HFFc6 (cell line): Measurements from ENCODE around the gene RBM19. TPM values are rescaled to one million over a fixed set of nuclear protein-coding genes. Genes with fewer than 3 reads are reported as not detected.
A peak's percentile ranks its signal among the peaks of the same experiment; 100 is the strongest.

Source experiments
- DNase-seq: peaks from one replicate; pipeline ENCODE4 v3.0.0-alpha.2; 2018
- H3K27ac Mint-ChIP-seq: 2 replicates; pipeline ENCODE4 v1.8.0; 2020; ENCODE audit warnings: mild to moderate bottlenecking, mixed read lengths
- H3K27me3 Mint-ChIP-seq: 2 replicates; pipeline ENCODE4 v1.8.0; 2021; ENCODE audit warnings: mild to moderate bottlenecking, moderate library complexity, mixed read lengths; ENCODE audit not compliant: insufficient read depth
- H3K36me3 Mint-ChIP-seq: 2 replicates; pipeline ENCODE4 v1.8.0; 2021; ENCODE audit warnings: low read depth, mixed read lengths
- H3K4me1 Mint-ChIP-seq: 2 replicates; pipeline ENCODE4 v1.8.0; 2020; ENCODE audit warnings: low read depth, mixed read lengths
- H3K4me3 Mint-ChIP-seq: 2 replicates; pipeline ENCODE4 v1.8.0; 2020; ENCODE audit warnings: mild to moderate bottlenecking, moderate library complexity, mixed read lengths
- H3K9me3 Mint-ChIP-seq: 2 replicates; pipeline ENCODE4 v1.8.0; 2020; ENCODE audit warnings: mild to moderate bottlenecking, mixed read lengths
- CTCF ChIP-seq: fragments of 200-600 bp; sonication (generic); IDR thresholded peaks from 2 replicates; pipeline ENCODE4 v1.5.0; 2021; ENCODE audit warnings: antibody characterized with exemption, mild to moderate bottlenecking
- total RNA-seq, 6 experiments: library from RNA; stranded (reverse); fragmentation: NEBNext Ultra II Directional; extraction: Animal tissue kit (Norgen Biotek cat#: 25700); gene quantifications; 2 replicates in 1 of 6; 3 replicates in 5 of 6; pipeline ENCODE4 v1.2.3, GENCODE V29; 2021

RBM19 gene
- total RNA-seq, 6 experiments from 2014 or later, result 27.8 to 34.8 (median 29.8) TPM

DNA sequence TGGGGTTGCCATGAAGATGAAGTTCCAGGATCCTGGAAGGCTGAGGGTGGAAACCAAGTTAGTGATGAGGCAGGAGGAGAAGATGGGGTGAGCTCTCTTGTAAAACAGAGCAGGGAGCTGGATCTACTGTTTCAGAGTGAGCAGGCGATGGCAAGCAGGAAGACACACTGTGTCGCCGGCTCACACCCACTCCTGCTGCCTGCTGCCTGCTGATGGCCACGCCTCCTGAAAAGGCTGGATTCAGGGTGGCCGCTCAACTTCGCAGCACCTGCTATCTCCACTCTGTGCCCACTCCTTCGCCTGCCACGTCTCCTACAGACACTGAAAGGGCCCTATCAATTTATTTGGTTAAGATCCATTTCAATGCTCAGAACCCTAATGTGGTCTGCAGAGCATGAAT is 96.1 kb downstream of the RBM19 start:
- H3K27me3 Mint-ChIP-seq, result no peaks in the 10 kb centered on the region
- no peak overlapping the region for H3K4me3 Mint-ChIP-seq
- H3K9me3 Mint-ChIP-seq, result no peaks in the 10 kb centered on the region
- H3K27ac Mint-ChIP-seq, result no peak overlapping the region
- H3K4me1 Mint-ChIP-seq, result peaks cover 4% of the 10 kb centered on the region
- DNase-seq, result no peak
- peaks cover 10% of the 10 kb centered on the region for H3K36me3 Mint-ChIP-seq
- TF ChIP-seq CTCF, result no peak

DNA sequence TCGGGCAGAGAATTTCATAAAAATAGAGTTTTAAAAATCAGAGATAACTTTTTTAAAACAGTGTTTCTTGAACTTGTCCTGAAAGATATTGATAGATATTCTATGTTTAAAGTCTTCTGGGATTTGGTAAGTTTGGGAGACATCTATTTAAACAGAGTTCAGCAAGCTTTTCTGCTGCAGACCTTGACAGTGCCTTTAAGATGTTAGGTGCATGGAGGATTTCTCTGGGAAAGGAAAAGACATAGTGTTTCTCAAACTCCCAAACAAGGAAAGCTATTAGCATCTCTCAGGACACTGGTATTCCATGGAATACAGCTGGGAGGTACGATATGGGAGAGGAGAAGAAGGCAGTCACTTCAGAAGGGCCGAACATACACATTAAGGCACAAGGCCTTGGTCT is 97.8 kb downstream of the RBM19 start:
- Mint-ChIP-seq H3K27me3 (no peaks in the 10 kb centered on the region), H3K9me3 (no peaks in the 10 kb centered on the region), H3K4me1 (peaks cover 4% of the 10 kb centered on the region; the same call in 1 of the 2 replicates), H3K27ac (no peak overlapping the region), H3K4me3 (no peak overlapping the region), H3K36me3 (peaks cover 6% of the 10 kb centered on the region; the same call in 1 of the 2 replicates)
- no peak for TF ChIP-seq CTCF
- DNase-seq, result no peak

GRCh38 chr12:113867258-113867657 is 98.9 kb downstream of the RBM19 start:
- Mint-ChIP-seq H3K9me3 (no peaks in the 10 kb centered on the region), H3K4me3 (no peak overlapping the region), H3K27me3 (no peaks in the 10 kb centered on the region), H3K27ac (no peak overlapping the region), H3K4me1 (peaks cover 13% of the 10 kb centered on the region; the same call in 1 of the 2 replicates), H3K36me3 (peaks cover 6% of the 10 kb centered on the region; the same call in 1 of the 2 replicates)
- DNase-seq, result peak; percentile 37
- peak; percentile 78 for TF ChIP-seq CTCF

- Mint-ChIP-seq H3K27ac (no peak overlapping the region), H3K36me3 (peaks cover 6% of the 10 kb centered on the region; the same call in 1 of the 2 replicates), H3K27me3 (no peaks in the 10 kb centered on the region), H3K4me1 (peaks cover 19% of the 10 kb centered on the region), H3K9me3 (no peaks in the 10 kb centered on the region), H3K4me3 (no peak overlapping the region)
- DNase-seq, result no peak
- no peak for TF ChIP-seq CTCF
Measured at GRCh38 chr12:113866496-113866895, 99.6 kb downstream of the RBM19 start.

- Mint-ChIP-seq H3K4me1 (peaks cover 30% of the 10 kb centered on the region), H3K27ac (peak overlapping the region; percentile 56), H3K27me3 (no peaks in the 10 kb centered on the region), H3K4me3 (peak overlapping the region; percentile 2; the same call in 1 of the 2 replicates), H3K36me3 (peaks cover 6% of the 10 kb centered on the region; the same call in 1 of the 2 replicates), H3K9me3 (no peaks in the 10 kb centered on the region)
- no peak for TF ChIP-seq CTCF
- DNase-seq, result no peak
Measured at GRCh38 chr12:113863455-113863845, 102.7 kb downstream of the RBM19 start.
